ENCODE data around the gene SLC25A23.

Gene SLC25A23

GRCh38 chr19:6396305-6396704 is 63.3 kb downstream of the SLC25A23 start:
- DNase-seq: no peak

- no peak for DNase-seq
Observed at GRCh38 chr19:6394831-6395230, 64.8 kb downstream of the SLC25A23 start.

- DNase-seq: peak in 1 of 2 experiments; percentile 90
Observed at GRCh38 chr19:6393983-6394412, 65.6 kb downstream of the SLC25A23 start.

GRCh38 chr19:6393074-6393982 is 66.3 kb downstream of the SLC25A23 start, which contains the start of gene GTF2F1:
Gene GTF2F1 (minus strand): TSS chr19:6393164. CDS start chr19:6392995, 169 bp downstream.
- DNase-seq: peak; percentile 89 to 91

- DNase-seq: no peak
Observed at GRCh38 chr19:6392221-6393073, 67.1 kb downstream of the SLC25A23 start.
